ENCODE data around the gene ANKRD39. TPM values are rescaled to one million over a fixed set of nuclear protein-coding genes. Genes with fewer than 3 reads are reported as not detected.

ANKRD39 gene
- total and polyA plus RNA-seq, 2 donors (not counting 1 experiment from before 2014, with no cell fraction given) = 14.8 to 19.3 TPM

DNA sequence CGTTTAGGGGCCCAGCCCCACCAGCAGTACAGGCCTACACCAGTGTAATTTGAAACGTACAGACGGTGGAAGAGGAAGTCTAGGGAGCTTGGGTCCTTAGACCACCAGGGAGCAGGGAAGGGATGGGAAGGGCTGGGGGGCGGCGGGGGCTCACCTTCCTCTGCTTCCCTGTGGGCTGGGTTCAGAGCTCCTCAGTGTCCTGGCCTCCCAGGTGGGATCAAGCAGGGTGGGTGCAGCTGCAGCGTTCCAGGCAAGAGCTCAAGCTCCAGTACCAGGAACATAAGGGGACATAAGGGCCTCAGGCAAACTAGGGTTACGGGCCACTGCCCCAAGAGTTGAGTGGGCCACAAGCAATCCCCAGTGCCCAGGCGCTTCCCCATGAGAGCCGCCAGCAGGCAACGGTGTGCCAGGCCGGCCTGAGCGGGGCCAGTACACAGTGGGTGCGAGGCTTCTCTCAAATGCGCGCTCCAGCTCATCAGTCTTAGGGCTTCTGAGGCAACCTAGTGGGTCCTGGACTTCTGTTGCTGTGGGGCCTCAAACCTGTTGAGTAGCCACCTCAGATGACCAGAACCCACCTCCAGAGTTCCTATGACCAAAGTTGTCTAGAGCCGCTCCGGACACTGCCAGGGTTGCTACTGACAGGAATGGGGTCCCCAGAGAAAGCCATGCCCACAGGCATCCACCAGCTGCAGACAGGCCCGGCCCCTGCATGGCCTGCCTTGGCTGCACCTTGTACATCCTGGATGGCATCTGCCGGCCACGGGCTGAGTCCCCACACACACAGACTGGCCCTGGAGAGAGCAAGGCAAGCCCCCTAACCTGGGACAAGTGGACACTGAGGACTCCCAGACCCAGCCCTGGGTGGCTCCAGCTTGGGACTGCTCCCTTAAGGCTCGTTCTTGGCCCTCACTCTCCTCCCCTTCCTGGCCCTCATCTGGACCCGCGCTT lies 19.2 kb downstream of the ANKRD39 start:
- Histone ChIP-seq H3K79me2 (ENCODE audit: control insufficient read depth, insufficient read depth, low read length) (no peaks in the 10 kb centered on the region), H3K9ac (ENCODE audit: low read length) (peak overlapping the region; percentile 55), H3K4me1 (ENCODE audit: control insufficient read depth in 2 of 2, insufficient read depth in 2 of 2, low read length in 2 of 2) (peaks cover 10 to 18% of the 10 kb centered on the region in 2 donors), H3K36me3 (replicated peaks in 1 of 2; ENCODE audit: control extremely low read depth in 1 of 2, control insufficient read depth in 1 of 2, extremely low read depth in 1 of 2, insufficient read depth in 2 of 2, low read length in 1 of 2) (peaks cover 0 to 20% of the 10 kb centered on the region in 2 experiments), H3K4me3 (ENCODE audit: control extremely low read depth in 1 of 5, extremely low read depth in 1 of 5, insufficient read depth in 1 of 5, low read depth in 2 of 5, low read length in 4 of 5) (peak overlapping the region in 4 of 5 experiments; percentile 34 to 51 (median 47)), H4K20me1 (ENCODE audit: control insufficient read depth, insufficient read depth, low read length, poor library complexity, severe bottlenecking) (no peaks in the 10 kb centered on the region), H3K27ac (ENCODE audit: low read length in 2 of 2) (peak overlapping the region in 1 of 2 donors; percentile 42), H3K4me2 (replicated peaks; ENCODE audit: low read depth, low read length, poor library complexity, severe bottlenecking) (peak overlapping the region; percentile 80), H3K9me3 (ENCODE audit: control extremely low read depth in 1 of 3, control insufficient read depth in 2 of 3, insufficient read depth in 1 of 3, low read length in 2 of 3) (no peaks in the 10 kb centered on the region), H3K27me3 (replicated peaks in 1 of 4; ENCODE audit: control extremely low read depth in 1 of 4, control insufficient read depth in 3 of 4, insufficient read depth in 4 of 4, low read length in 3 of 4) (no peaks in the 10 kb centered on the region), H2AFZ (ENCODE audit: insufficient read depth, low read depth, low read length, poor library complexity, severe bottlenecking) (peak overlapping the region; percentile 70)
- H3K27me3 Mint-ChIP-seq = no peaks in the 10 kb centered on the region
- CTCF ChIA-PET = interaction anchor here (0.8 to 1.7 kb wide), 6 partner anchors 19 to 112 kb away, joined by 3 to 11 read pairs (median 4); partner anchors contain the start of genes ANKRD39 and CNNM3
- POLR2A ChIA-PET = interaction anchor here (1.4 to 2.4 kb wide), 2 partner anchors 19 to 22 kb away, joined by 6 to 8 read pairs; partner anchors contain the start of genes ANKRD39 and CNNM3
- DNase-seq (no peak), ATAC-seq (ENCODE audit: low read depth) (no peak)
- H3K27ac Mint-ChIP-seq = peak overlapping the region; percentile 77
- TF ChIP-seq EZH2 (IDR thresholded peaks at IDR 0.05; ENCODE audit: borderline replicate concordance, insufficient read depth, low read depth, low read length, poor library complexity, severe bottlenecking) = no peak
- TF ChIP-seq, protein P1, sequence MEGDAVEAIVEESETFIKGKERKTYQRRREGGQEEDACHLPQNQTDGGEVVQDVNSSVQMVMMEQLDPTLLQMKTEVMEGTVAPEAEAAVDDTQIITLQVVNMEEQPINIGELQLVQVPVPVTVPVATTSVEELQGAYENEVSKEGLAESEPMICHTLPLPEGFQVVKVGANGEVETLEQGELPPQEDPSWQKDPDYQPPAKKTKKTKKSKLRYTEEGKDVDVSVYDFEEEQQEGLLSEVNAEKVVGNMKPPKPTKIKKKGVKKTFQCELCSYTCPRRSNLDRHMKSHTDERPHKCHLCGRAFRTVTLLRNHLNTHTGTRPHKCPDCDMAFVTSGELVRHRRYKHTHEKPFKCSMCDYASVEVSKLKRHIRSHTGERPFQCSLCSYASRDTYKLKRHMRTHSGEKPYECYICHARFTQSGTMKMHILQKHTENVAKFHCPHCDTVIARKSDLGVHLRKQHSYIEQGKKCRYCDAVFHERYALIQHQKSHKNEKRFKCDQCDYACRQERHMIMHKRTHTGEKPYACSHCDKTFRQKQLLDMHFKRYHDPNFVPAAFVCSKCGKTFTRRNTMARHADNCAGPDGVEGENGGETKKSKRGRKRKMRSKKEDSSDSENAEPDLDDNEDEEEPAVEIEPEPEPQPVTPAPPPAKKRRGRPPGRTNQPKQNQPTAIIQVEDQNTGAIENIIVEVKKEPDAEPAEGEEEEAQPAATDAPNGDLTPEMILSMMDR (IDR thresholded peaks at IDR 0.05) = no peak
- peaks cover 19% of the 10 kb centered on the region for H3K4me1 Mint-ChIP-seq
- WGBS (ENCODE audit: insufficient coverage) = 85% methylated on average over 22 of the region's 23 CpGs
- H3K4me3 Mint-ChIP-seq = peak overlapping the region; percentile 82
- intact Hi-C loops (cut with micrococcal nuclease) = loop anchor here (1.0 kb wide), 1 partner anchor 19 kb away; no protein-coding TSS in a partner anchor
- H3K9me3 Mint-ChIP-seq (ENCODE audit: insufficient read depth) = no peaks in the 10 kb centered on the region

Data from B cell (primary cell).